SW 1271 (cell line): ENCODE data around the gene SERGEF.
"Not testable (repeated sequence)": the region's sequence is repeated elsewhere in the genome, so short reads cannot be mapped to it uniquely, and the experiment has no call there.

Source experiments
- DNase-seq, 2 experiments: peaks; one replicate each; lab custom pipeline; 2025; lab: John Stamatoyannopoulos, UW

Gene SERGEF

DNA sequence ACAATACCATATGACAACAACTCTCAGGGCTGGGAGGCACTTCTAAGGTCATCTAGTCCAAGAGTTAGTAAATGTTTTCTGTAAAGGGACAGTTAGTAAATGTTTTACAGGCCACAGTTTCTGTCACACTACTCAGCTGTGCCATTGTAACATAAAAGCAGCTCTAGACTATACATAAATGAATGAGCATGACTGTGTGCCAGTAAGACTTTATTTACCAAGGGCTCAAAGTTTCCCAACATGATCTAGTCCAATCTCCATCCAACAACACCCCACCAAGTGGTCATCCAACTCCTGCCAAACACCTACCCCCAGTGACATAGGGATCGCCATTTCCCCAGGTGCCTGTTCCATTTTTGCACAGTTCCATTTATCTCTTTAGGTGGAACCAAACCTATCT lies 12.1 kb downstream of the SERGEF start:
- DNase-seq, result no peak

- not testable (repeated sequence) for DNase-seq
These were observed 12.7 kb downstream of the SERGEF start for GRCh38 chr11:18000128-18000527.

DNA sequence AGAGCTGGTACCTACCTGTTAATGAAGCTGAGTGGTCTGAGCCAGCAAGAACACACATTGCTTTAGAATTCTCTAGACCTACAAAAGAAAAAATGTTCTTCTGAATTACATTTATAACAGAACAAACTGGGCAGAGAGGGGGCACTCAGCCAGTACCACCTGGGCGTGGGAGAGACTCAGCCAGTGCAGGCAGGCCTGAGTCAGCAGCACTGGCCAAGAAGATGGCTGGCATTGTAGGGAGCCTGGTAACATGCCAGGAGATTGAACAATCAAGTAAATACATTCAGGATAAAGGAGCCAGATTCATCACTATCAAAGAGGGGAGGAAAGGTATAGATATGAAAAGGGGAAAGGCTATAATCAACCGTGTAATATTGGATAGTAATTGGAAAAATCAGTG lies 19.9 kb downstream of the SERGEF start:
- no peak for DNase-seq

DNA sequence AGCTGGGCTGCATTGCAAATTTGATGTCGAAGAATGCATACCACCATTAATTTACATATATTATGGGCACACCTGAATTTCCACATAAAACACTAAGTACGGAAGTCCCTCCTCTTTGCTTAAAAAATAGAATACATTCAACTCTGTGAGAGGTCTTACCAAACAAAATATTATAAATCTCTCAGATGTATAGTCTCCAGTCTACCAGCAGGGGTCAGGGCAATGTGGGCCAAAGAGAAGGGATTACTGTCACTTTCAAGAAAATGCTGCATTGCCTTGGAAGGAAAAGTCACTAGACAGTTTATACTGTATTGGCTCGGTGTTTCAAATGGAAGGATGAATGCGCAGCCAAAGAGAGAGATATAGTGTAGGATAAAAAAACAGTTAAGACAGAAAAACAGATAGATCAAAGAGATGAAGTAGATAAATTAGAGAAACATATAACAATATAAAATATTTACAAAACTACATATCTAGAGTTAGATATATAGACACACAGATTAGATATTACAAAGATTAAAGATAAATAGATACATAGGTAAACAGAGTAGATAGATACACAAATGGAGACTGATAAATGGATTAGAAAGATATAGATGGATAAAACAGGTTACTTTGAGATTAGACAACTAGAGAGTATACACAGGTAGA lies 20.9 kb downstream of the SERGEF start:
- peak in 1 of 2 experiments; percentile 55 for DNase-seq

- no peak for DNase-seq
These were observed 23.5 kb downstream of the SERGEF start for GRCh38 chr11:17989306-17989705.

DNA sequence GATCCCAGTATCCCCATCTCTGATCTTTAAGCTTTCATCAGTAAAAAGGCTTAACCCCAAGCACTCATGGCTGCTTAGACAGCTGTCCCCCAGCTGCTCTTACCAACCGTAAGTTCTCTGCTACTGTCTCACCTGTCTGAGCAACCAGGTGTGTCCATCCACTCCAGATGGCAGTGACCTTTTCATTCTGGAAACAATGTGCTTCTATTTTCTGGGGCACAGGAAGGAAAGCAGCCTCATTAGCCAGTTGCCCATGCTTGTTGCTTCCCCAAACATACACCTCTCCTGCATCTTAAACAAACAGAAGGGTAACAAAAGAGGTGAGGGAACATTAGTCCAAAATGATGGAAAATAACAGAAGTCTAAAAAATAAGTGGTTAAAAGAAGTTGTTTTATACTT lies 24.4 kb downstream of the SERGEF start:
- no peak for DNase-seq

DNA sequence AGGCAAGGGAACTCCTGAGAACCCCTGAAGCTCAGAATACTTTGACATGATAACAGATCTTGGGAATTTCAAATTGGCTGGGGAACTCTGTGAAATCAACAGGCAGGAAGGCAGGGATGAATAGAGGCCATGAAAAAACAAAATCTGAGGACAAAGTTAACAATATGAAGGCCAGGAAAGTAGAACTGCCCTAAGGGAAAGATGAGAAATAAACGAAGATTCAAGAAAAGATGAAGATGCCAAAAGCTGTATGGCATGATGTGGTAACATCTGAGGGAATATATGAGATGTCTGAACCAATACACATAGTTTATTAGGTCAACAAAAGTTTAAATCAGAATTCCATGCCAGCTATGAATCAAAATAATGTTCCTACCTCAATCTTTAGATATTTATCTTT lies 25.0 kb downstream of the SERGEF start:
- no peak for DNase-seq

DNA sequence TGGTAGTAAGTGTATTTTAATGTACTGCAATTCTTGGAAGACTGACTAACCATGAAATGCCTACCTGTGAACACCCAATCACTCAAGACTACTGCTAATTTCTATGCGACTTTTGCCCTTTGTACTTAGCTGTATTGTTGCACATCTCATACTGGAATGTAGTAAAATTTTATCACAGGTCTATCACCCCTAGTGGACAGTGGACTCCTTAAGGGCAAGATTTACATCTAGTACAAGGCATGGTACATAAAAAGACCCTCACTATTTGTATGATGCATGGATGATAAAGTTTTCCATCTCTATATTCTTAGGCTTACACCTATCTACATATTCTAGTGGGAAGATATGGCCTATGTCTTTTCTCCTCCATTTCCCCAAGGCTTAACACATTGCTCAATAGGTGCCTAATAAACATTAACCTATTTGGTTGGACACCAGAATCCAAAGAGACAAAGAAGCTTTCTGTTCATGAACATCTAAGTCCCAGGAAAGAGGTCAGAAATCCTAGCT lies 26.1 kb downstream of the SERGEF start:
- DNase-seq, result no peak

- no peak for DNase-seq
These were observed 26.7 kb downstream of the SERGEF start for GRCh38 chr11:17986007-17986710.

DNA sequence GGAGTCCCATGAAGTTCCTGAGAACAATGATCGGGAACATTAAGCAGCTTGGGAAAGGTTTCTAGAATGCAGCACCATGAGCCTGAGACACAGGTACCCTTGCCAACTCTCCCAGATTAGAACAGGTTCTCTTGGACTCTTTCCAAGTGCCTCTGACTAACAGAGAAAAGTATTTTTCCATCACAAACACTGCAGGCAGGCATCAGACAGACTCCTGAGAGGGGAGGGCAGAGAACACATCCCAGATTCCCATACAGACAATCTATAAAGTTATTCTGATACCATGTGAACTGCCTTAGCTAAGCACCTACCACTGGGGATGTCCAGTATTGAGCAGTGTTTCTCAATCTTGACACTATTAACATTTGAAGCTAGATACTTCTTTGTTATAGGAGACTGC lies 27.3 kb downstream of the SERGEF start:
- DNase-seq, result no peak

DNA sequence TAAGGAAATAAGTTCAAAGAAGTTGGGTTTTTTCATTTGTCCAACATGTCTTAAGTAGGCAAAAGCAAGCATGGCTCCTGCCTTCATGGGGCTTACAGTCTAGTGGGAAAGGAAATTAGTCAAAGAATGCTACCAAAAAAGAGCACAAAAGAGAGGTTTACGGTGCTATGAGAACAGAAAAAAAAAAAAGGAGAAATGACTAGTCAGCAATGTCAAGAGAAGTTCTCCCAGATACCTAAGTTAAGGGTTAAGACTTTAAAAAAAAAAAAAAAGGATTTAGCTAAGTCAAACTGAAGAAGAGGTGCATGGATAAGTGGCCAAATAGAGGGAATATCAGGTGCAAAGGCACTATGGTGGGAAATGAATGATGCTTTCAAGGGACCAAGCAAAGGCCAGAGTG lies 29.3 kb downstream of the SERGEF start:
- DNase-seq, result no peak

- peak in 1 of 2 experiments; percentile 34 for DNase-seq
These were observed 33.0 kb downstream of the SERGEF start for GRCh38 chr11:17979770-17980371.

- peak in 1 of 2 experiments; percentile 34 for DNase-seq
These were observed 34.1 kb downstream of the SERGEF start for GRCh38 chr11:17978553-17979287.

DNA sequence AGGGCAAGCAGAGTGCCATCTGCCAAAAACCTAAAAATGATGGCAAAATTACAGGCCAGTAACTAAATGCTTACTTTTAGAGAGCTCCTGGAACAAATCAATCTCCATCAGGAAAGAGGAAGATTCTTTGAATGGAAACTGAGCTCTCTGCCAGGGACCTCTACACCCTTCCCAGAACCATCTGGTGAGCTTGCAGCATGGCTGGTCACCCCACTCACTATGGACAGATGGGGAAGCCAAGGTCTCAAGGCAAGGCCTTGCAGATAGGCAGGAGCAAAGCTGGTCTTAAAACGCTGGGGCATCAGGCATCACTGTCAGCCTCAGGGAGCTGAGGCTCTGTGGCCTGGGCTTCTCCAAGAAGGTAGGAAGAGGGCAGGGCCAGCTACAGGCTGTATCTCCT lies 36.2 kb downstream of the SERGEF start:
- DNase-seq, result no peak

- DNase-seq, result no peak
These were observed 38.6 kb downstream of the SERGEF start for GRCh38 chr11:17974246-17974645.

GRCh38 chr11:17972987-17973386 lies 39.9 kb downstream of the SERGEF start:
- DNase-seq, result peak in 1 of 2 experiments; percentile 27

GRCh38 chr11:17968206-17968605 lies 44.6 kb downstream of the SERGEF start:
- DNase-seq, result no peak

GRCh38 chr11:17967661-17968060 lies 45.2 kb downstream of the SERGEF start:
- DNase-seq, result no peak

- DNase-seq, result no peak
These were observed 52.8 kb downstream of the SERGEF start for GRCh38 chr11:17960091-17960490.

GRCh38 chr11:17958446-17958845 lies 54.4 kb downstream of the SERGEF start:
- no peak for DNase-seq

GRCh38 chr11:17954395-17955252 lies 58.2 kb downstream of the SERGEF start:
- no peak for DNase-seq
